Frontal cortex (tissue), 4 donors: ENCODE measurements around the gene SF3A1. TPM values are rescaled to one million over a fixed set of nuclear protein-coding genes. Genes with fewer than 3 reads are reported as not detected.

Experiments used
- DNase-seq, 2 donors: peaks; one replicate each; pipeline ENCODE4 v3.0.0; 2012; ENCODE audit warnings: low spot score in 2 of 2
- FAIRE-seq: peaks from 2 replicates; lab custom pipeline; 2012; peaks lifted over from hg19 to GRCh38; lab: Jason Lieb, UNC
- total RNA-seq: library from RNA; depleted of rRNA; stranded (reverse); fragments of >200 nt; gene quantifications from one replicate; pipeline ENCODE4 v1.2.3, GENCODE V29; 2014
- donor health status: control.
- donor health status: control.
- donor health status: control.

SF3A1 gene
- total RNA-seq, 1 donor from 2014 or later = 13.9 TPM

DNA sequence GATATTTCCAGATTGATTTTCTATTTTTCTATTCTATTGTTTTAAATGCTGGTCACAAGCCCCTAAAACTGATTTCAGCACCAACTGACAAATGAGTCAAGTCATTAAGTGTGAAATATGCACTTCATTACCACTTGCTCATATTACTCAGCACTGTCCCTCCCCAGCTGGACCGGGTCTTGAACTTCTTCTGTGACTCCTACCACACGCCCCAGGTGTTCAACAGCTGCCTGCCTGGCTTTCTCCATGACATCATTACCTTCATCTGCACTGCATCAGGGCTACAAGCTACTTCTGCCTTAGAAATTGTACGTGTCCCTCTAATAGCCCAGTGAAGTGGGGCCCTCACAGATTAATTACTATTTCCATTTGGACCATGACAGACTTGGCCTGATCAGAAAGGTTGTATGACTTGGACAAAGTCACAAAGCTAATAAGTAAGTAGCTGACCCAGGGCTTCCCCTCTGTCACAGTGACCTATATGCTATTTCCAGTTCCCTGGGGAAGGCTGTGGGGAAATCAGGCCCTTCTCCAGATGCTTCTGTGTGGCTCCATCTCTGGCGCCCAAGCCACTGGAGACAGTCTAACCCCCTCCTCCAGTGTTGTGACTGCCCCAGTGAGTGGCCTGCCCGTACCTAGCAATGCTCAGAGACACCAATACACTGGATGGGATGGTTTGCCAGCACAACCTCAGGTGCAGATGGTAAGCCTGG lies 48.0 kb downstream of the SF3A1 start:
- no peak for DNase-seq

DNA sequence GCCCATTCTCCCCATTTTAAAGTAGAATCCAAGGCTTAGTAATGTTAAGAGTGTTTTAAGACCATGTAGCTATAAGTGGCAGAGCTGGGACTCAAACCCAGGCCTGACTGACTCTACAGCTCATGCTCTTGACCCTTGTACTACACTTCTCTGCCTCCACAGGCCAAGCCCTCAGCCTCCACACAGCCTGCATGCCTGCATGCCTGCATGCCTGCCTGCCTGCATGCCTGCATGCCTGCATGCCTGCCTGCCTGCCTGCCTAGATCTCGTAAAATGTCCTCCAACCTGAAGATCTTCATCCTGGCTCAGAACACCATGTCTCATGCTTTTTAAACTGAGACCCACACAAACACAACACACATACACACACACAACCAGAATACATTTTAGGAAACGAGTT lies 48.6 kb downstream of the SF3A1 start:
- DNase-seq = no peak
- no peak for FAIRE-seq

More for the DNA sequence above, 48.0 kb downstream of the SF3A1 start:
- no peak for FAIRE-seq

DNA sequence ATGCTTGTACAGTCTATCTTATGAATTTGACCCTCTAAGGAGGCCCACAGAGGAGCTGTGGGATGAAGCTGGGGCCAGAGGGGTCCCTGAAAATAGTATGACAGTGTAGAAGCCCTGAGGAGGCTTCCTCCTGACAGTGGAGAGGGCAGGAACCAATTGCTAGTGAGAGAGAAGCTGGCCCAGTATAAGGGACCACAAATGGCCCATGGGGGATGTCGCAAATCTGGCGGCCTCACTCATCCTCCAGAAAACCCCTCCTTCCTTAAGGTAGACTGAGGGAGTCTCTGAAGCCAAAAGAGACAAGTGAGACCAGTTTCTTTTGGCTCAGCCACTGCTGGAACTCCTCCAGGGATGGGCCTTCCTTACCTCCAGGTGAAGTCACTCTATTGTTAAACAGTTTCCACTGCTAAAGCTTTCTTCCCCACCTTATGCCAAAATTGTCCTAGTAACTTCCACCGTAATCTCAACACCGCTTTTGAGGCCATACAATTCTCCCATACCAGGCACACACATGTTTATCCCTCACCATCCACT lies 49.6 kb downstream of the SF3A1 start:
- FAIRE-seq (no peak), DNase-seq (no peak)

DNA sequence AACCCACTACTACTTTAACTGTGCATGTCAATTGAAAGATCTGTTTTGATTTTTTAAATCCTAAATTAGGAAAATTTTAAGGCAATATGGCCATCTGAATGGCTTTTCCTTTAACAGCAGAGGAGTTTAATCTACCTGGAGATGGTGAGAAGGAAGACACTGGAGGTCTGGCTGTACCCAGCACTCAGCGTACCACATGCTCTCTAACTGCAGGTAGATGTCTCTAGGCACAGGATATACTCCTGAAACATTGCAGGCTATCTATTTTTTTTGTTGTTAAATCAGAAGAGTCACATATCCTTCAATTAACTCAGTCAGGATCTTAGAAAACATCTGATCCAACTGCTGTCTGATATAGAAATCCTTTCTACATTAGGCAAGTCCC lies 50.1 kb downstream of the SF3A1 start:
- no peak for DNase-seq
- FAIRE-seq = no peak

DNA sequence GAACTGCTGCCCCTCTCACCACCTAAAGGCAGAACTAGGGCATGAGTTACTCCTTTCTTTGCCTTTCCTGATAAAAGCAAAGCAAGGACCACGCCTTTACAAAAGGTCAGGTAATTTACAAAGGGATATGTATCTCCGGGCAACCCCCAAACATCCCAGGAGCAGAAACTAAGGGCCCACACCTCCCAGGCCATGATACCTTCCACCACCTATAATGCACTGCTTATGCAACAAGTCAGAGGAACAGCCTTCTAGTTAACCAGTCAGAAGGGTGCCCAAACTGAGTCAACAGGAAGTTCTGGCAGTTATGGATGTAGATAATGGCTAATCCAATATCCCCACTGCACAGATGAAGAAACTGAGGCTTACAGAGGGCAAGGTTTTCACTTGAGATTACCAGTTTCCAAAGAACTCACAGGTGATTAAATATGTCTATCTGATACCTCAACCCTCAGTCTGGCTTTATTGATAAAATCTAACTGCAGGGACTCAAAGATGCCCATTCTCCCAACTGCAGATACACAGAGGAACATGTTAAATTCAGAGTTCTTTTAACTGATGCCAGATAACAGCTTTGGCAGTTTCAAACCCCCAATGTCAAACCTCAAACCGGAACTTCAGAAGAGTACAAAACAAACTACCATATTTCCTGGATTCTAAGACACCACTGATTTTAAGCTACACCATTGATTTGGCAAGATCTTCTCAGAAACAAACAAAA lies 50.6 kb downstream of the SF3A1 start:
- FAIRE-seq = no peak

DNA sequence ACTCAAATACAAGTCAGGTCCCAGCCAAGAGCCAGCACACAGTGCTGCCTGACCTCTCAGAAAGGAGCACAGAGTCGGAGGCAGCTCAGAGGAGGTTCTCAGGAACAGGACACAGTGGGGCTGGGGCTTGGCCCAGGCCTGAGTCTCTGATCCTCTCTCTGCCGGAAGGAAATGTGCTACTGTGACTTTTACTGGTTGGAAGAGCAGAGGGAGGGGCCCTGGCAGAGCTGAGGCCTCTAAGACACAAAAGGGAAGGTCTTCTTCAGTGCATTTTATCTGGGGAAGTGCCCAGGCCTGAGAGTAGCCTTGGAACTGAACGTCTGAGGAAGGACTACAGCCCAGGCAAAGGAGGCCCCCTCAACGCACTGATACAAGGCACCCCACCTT lies 51.2 kb downstream of the SF3A1 start:
- FAIRE-seq (no peak), DNase-seq (no peak)

More for the DNA sequence above, 50.6 kb downstream of the SF3A1 start:
- DNase-seq = no peak

DNA sequence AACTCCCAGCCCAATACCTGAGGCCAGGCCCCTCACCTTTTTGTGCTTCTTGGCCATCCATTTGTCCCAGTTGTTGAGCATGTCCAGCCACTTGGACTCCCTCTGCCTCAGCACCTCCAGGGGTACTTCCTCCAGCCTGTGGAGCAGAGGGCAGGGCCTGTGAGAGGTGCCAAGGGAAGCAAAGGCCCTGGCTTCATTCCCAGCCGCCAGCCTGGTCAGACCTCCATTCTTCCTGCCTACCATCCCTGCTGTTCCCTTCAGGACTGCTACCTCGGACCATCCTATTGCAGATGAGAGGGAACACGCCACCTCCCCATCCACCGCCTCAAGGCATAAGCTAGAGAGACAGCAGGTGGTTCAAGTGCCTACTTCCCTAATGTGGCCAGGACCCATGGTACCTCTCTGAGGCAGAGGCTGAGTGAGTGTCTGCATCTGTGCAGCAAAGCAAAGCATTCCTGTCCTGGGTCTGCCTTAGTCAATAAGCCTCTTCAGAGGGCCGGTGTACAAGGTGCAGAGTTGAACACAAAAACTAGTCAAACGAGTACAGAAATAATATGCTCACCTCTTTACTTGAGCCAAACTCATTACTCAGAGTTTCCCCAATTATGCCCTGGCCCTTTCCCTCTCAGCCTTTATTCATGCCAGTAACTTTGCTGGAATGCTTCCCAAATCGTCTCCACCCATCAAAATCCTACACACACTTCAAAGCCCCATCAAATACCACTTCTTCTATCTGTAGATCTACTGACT lies 52.0 kb downstream of the SF3A1 start:
- DNase-seq = no peak
- no peak for FAIRE-seq

DNA sequence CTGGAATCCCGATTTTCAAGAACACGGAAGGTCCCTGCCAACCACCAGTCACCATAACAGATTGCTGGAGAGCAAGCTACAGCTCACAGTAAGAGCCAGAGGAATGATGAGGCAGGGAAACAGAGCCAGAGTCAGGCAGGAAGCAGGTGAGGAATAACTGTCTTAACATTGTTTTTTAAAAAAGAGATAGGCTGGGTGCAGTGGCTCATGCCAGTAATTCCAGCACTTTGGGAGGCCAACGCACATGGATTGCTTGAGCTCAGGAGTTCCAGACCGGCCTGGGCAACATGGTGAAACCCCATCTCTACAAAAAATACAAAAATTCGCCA lies 53.9 kb downstream of the SF3A1 start:
- DNase-seq (no peak), FAIRE-seq (no peak)

DNA sequence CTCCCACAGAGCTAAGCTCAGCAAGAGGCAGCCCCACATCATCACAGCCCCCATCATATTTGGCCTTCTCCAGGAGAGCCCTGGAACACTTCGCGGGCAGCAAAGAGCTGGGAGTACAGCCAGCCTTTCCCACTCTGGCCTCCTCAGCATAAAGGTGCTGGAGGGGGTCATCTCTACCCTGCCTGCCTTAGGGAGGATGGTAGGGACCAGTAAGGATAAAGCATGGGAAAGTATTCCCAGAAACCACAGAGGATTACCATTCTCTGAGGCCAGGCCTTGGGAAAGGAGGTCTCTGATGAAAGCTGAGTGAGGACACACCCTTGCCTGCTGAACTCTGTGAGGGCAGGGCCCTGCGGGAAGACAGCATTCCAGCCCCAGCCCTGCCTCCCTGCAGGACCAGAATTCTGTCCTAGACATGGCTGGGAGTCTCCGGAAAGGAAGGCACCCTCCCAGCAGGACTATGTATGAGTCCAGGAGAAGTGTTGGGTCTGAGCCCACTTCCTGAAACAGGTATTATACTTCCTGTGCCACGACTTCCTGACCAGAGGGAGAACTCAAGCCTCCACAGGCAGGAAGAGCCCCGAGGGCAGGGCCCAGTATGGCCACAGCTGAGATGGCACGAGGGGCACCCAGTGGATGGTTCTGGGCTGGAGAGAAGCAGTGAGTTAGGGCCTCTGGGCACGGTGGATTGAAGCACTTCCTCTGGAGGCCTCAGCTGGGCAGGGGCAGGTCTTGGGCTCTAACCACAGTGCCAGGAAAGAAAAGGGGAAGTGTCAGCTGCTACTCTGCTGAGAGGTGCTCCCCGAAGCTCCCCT lies 54.5 kb downstream of the SF3A1 start:
- DNase-seq = no peak
- no peak for FAIRE-seq

DNA sequence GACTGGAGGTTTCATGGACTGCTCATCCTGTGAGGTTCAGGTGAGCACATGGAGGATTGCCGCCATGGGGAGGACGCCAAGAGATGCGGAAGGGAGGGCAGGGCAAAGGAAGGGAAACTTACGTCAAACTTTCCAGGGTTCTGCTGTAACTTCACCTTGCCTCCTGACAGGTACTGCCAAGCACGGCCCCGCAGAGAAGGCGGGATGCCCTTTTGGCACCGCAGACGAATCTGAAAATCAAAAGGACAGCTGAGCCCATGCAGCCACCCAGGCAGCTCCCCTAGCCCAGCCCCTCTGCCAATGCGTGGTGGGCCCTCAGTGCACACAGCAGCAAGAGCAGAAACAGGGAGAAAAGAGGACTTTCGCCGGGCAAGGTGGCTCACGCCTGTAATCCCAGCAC lies 57.4 kb downstream of the SF3A1 start:
- FAIRE-seq (no peak), DNase-seq (no peak)

DNA sequence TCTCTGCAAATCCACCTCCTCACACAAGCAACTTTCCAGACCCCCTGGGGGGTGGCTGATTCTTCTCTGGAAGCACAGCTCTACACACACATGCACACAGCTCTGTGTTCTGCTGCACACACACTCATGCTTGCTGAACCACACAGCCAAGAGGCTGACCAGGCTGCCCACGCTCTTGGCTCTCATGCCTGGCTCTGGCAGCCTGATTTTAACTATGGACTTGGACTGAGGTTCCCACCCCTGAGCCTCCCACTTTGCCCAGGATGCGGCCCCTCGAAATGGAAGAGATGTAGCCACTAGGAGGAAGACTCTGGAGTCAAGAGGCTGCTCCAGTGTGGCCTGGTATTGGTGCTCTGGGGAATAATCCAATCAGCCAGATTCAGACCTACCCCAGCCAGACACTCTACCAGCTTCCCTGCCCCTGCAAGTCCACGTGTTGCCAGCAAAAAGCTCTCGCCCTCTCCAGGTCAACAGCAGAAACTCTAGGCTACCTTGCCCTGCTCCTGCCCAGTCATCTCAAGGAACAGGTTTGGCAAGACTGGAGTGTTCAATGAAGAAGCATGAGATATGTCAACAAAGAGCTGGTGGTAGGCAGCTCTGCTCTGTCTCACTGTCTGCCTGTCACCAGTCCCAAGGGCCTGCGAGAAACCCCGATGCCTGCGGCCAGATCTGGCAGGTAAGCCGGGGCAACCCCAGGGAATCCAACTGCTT lies 58.5 kb downstream of the SF3A1 start:
- FAIRE-seq (no peak), DNase-seq (no peak)

DNA sequence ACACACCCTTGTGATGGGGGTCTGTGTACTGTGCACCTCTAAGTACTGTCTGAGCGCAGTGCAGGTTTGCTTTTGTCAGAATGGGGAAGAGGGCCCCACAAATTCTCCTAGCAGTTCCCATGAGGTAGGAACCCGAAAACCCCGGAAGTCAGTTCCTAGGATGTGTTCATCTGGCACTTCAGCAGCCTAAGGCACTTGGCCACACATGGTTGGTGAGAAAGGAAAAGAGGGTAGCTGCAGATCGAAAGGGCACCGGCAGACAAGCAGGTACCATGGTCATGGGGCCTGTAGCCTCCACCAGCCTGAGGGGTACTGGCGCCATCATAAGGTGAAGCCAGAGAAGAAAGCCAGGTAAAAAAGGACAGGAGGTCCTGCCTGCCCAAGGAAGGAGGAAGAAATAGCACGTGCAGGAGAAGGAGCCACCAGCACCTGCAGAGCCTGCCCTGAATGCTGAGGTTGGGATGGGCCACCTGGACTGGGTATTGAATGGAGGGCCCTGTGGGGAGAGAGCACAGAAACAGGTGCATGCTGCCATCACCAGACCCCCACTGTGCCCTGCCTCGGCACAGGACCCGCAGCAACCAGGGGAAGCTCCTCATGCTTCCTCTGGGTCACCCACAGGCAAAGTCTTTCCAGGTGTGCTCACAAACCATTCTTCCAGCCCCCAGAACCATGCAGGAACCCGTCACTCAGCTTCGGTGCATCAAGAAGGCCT lies 59.3 kb downstream of the SF3A1 start:
- DNase-seq (no peak), FAIRE-seq (no peak)

DNA sequence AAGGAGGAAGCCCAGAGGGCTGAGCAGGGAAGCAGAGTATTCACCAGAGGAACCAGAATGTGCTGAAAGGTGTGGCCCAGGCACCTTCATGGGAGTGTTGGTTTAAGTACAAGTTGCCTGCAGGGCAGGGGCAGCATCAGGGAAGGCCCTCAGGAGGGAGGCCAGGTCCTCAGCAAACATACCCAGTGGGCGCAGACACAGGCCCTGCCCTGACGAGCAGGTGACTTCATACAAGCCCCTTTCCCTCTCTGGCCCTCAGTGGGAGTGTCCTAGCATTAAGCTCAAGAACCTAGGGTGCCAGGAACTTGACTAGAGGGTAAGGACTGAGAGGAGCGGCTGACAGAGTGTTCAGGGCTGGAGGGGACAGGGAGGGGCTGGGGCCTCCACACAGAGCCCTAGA lies 59.9 kb downstream of the SF3A1 start:
- DNase-seq (no peak), FAIRE-seq (no peak)

DNA sequence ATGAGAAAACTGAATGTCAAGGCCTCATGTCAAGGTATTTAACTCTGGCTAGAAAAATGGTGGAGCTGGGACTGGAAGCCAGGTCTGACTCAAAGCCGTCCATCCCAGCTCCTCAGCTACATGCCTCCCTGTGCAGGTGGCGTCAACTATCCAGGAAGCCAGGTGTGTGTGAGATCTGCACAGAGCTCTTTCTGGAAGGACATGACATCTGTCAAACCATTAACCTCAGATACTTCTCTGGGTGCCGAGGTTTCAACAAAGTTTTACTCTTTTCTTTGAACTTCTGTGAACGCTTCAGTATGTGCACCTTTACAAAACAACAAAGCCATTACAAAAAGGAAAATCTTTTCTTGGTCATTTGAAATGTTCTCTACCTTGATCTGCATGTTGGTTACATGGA lies 60.4 kb downstream of the SF3A1 start:
- FAIRE-seq (no peak), DNase-seq (no peak)

DNA sequence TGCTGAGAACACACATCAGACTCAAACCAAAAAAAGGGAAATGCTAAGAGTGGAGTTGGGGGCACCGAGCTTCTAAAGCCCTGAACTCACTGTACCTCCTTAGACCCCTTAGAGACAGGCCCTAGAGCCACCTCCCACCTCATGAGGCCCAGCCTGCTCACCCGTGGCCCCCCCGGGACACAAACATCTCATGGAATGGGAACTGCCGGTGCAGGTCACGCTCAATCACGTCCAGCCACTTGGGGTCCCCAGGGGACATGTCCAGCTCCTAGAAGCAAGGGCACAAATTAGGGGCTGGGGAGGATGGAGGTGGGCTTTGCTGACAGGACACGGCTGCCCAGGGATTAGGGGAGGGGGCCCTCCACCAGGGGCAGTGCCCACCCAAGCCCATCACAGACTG lies 61.1 kb downstream of the SF3A1 start:
- DNase-seq (no peak), FAIRE-seq (no peak)

DNA sequence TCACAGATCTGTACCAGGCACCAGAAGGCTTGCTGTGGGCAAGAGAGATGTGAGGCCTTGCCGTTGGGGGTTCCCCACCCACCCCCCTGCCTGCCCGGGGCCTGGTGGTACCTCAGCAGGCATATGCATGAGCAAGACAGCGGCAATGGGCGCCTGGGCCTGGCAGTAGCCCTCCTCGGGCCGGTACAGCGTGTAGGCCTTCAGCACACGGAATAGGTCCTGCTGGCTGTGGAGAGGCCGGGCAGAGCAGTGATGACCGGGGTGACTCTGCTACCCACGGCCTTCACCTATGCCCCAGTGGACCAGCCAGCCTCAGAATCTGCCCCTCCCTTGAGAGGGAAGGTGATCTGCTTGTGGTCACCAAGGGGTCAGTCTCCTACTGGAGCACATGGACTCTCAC lies 61.9 kb downstream of the SF3A1 start:
- FAIRE-seq (no peak), DNase-seq (no peak)

DNA sequence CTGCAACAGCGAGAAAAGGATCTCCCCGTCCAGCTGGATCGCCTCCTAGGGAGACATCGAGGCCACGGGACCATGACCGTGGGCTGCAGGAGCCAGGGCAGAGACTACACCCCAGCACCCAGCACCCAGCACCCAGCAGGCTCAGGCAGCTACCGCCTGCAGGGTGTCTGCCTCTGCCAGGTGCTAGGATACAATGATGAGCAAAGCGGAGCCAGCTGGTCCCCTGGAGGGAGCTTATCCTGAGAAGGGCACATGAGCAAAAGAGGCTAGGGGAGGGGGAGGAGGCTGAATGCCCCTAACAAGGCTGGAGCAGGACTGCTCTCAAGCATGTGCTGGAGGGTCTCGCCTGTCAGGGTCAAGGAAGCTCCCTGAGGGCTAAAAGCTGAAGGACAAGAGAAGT lies 62.6 kb downstream of the SF3A1 start:
- DNase-seq (no peak), FAIRE-seq (no peak)

DNA sequence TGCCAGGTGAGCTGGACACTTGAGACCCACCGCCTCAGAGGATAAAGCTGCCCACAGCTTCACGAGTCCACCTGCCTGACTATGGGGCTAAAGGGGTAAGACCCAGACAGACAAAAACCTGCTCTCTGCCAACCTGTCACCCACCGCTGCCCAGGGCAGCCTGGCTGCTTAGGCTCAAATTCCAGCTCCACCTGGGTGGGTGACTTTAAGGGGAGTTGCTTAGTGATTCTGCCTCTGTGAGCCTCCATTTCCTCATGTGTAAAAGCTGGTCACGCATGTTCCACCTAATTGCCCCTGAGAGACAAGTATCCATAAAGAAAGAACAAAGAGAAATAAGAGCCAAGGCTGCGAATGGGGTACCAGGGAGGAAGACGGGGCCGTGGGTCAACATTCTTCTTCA lies 63.7 kb downstream of the SF3A1 start:
- FAIRE-seq = no peak

More for the DNA sequence above, 63.7 kb downstream of the SF3A1 start:
- no peak for DNase-seq
